CD4-positive, alpha-beta T cell treated with Interleukin-17A for 4 hours (primary cell): ENCODE results near the gene CNR2.
"Not testable (repeated sequence)": the region's sequence is repeated elsewhere in the genome, so short reads cannot be mapped to it uniquely, and the experiment has no call there.

ENCODE experiments used
- DNase-seq: peaks from one replicate; pipeline ENCODE4 v3.0.0-alpha.2; 2020; ENCODE audit warnings: mixed read lengths

The CNR2 gene

DNA sequence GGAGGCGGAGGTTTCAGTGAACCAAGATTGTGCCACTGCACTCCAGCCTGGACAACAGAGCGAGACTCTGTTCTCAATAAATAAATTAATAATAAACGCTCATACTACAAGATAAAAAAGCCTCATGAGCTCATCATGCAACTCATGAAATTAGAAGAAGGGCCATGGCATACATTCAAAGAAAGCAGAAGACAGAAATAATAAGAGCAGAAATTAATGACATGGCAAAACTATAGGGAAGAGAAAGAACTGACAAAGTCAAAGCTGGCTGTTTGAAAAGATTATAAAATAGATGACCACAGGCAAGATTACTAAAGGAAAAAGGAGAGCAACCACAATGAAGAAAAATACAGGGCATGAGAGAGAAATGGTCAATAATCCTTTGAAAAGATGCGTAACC lies 30.4 kb downstream of the CNR2 start:
- DNase-seq: no peak

DNA sequence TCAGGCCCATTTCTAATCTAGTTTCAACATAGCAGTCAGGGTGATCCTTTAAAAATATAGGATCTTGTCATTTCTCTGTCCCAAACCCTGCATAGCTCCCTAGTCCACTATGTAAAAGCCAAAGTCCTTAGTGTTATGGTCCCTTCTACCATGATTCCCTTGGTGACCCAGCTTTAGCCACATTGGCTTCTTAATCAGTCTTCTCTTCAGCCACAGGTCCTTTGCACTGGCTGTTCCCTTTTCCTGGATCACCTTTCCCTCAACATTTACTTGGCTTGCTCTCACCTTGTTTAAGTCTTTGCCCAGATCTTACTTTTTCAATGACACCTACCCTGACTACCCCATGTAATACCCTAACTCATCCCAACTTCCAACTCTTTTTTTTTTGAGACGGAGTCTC lies 33.4 kb downstream of the CNR2 start:
- DNase-seq: no peak

DNA sequence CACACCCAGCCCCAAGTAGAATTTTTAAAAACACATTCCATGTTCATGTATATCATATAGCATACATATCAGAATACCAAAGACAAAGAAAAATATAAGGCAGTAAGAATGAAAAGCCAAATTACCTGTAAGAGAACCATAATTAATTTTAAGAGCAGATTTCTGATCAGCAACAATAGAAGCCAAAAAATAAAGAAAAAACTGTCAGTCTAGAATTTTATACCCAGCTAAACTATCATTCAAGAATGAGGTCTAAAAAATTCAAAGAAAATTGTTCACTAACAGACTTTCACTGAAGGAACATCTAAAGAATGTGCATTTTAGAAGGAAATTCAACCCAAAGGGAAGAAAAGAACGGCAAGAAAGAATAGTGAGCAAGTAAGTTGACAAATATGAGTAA lies 34.5 kb downstream of the CNR2 start:
- DNase-seq: no peak

DNA sequence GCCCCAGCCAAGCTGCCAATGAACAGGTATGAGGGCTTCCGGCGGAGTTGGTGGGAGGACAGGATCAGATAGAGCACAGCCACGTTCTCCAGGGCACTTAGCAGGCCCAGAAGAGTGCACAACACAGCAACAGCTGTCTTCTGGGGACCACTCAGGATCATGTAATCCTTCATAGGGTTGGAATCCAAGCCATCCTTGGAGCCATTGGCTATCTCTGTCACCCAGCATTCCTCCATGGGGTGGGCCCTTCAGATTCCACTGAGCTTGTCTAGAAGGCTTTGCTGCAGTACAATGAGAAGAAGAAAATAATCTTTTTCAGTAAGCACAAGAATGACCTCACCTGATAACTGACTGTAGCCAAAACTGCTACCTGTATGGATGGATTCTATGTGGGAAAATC lies 37.8 kb downstream of the CNR2 start:
- no peak for DNase-seq

DNA sequence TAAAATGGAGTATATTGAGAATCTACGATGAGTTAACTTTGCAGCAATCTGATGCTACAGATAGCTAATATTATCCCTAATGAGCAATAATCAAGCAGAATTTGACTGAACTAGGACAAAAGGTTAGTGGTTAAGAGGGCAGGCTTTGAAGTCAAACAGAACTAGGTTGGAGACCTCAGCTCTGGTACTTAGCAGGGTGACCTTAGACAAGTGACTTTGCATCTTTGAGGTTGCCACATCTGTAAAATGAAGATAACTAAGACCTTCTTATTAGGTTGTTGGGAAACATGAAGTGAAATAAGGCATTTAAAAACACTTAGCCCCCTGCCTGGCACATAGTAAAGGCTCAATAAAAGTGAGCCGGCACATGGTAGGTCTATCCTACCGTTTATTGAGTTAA lies 40.7 kb downstream of the CNR2 start:
- DNase-seq: no peak

DNA sequence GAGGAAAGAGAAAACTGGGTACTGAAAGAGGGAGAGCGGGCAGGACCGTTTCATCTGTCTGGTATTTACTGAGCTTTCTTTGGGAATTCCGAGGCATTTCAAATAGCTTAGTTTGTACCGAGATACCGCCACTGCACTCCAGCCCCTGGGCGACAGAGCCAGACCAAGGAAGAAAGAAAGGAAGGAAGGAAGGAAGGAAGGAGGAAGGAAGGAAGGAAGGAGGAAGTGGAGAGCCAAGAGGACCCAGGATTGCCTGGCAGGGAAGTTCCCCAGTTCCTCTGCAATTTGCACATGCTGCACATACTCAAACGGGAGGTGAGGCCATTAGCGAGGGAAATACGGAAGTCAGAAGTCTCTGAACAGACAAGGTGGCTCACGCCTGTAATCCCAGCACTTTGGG lies 44.1 kb downstream of the CNR2 start:
- no peak for DNase-seq

DNA sequence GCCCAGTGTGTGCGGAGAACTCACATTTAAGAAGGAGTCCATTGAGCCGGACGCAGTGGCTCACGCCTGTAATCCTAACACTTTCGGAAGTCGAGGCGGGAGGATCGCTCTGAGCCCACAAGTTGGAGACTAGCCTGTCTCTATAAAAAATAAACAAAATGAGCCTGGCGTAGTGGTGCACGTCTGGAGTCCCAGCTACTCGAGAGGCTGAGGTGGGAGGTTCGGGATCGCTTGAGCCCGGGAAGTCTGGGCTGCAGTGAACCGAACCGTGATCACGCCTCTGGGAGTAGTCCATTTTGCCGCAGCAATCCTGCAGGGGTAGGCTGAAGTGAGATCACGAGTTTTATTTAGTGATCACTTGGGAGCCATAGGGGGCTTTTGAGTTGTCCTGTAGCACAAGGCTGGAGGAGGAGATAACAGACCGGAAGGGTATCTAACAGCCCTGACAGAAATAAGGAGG lies 44.6 kb downstream of the CNR2 start:
- DNase-seq: no peak

DNA sequence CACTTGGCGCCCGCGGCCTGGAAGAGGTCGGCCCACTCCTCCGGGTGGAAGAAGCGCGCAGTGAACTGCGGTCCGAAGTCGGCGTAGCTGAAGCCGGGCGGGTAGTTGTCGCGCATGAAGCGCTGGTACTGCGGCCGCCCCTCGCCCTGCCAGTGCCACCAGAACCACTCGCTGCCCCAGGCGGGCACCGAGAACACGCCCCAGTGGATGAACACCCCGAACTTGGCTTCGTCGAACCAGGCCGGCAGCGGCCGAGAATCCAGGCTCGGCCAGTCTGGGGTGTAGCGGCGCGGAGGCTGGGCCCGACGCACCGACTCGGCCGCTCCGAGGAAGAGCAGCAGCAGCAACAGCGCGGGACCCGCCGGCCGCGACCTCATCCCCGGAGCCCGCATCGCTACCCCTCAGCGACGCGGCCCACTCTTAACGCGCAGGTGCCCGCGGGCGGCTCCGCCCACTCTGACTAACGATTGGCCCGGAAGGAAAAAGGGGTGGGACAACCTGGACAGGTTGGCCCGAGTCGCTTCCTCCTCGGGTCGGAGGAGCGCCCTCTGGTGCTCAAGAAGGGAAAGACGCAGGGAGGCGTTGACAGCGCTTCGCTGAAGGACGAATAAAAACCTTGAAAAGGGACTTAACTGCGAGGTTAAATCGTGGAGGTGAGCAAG lies 45.1 kb downstream of the CNR2 start, which contains the start of gene FUCA1:
FUCA1 (minus strand) TSS at position 396 of the 662 bp plus-strand sequence; CDS start at position 392, 4 bp downstream.
- peak; percentile 98 for DNase-seq

DNA sequence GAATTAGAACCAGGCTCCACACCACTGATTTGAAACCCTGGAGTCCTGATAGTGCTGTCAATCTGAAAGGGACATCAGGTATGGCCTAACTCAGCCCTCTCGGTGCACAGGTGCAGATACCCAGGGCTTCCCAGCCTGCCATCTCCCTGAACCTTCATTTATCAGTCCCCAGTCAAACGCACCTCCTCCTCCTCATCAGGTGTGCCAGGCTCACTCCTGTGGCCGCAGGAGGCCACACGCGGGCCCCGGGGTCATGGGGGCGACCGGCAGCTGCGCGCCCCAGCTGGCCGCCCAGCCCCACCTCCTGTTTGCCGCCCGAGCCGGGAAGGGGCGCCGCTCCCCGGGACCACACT lies 45.6 kb downstream of the CNR2 start:
- no peak for DNase-seq

DNA sequence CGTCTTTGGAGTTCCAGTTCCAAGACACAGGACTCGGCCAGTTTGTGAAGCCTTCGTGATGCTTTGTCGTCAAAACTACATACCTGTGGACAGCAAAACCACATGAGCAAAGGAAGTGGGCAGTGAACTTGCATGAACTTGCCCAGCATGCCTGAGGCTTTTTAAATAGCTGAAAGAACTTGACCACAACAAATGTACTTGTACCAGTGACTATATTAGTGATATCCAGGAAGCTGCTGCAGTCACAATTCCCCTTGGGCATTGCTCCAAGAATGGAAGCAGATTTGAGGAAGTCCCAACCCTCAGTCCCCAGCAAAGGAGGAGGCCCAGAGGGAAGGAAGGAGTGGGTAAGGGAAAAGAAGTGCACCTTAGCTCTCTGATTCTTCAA lies 47.6 kb downstream of the CNR2 start:
- no peak for DNase-seq

DNA sequence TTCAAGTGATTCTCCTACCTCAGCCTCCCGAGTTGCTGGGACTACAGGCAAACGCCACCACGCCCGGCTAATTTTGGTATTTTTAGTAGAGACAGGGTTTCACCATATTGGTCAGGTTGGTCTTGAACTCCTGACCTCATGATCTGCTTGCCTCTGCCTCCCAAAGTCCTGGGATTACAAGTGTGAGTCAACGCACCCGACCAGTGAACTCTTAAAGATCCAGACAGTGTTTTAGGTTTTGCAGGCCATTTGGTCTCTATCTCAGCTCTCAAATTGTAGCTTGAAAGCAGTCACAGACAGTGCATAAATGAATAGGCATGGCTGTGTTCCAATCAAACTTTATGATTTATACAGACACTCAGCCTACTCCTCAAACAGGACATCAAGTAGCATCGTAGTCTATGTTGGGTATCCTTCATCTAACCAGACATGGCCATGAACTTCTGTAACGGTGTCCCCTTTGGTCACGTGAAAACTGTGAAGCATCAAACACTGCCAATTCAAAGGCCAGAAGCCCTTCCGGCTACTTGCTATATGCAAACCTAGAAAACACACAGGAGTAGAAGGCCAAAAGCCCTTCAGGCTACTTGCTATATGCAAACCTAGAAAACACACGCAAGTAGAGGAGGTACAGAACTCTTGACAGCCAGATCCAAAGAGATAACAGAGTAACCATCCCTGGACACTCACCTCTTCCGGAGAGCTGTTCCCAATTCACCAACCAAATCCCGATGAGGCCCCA lies 48.2 kb downstream of the CNR2 start:
- no peak for DNase-seq

DNA sequence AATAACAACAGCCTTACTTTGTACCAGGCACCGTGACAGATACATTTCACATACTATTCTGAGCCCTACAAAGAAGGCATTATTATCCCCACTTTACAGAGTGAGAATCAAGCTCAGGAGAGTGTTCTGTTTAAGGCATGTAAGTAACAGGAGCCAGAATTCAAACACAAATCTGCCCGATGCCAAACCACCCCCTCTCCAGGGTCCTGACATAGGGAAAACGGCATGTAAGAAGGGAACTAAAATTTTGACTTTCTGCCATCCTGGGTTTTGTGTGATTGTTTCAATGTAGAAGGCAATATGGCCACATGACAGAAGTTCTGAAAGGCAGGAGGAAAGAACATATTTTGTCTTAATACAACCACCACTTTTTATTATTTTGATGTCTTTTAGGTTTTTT lies 50.5 kb downstream of the CNR2 start:
- no peak for DNase-seq

DNA sequence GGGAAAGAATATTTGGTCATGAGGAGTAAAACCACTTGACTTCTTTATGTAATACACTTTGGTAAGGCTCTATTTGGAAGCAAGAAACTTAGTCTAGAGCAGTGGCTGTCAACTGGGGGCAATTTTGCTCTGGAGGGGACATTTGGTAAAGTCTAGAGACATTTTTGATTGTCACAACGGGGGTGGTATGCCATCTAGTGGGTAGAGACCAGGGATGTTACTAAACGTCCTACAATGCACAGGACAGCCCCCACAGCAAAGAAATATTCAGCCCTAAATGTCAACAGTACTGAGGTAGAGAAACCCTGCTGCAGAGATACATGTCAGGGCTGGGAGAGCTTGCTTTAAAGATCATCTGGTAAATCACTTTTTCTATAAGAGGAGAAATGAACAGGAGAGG lies 58.6 kb downstream of the CNR2 start:
- DNase-seq: no peak

DNA sequence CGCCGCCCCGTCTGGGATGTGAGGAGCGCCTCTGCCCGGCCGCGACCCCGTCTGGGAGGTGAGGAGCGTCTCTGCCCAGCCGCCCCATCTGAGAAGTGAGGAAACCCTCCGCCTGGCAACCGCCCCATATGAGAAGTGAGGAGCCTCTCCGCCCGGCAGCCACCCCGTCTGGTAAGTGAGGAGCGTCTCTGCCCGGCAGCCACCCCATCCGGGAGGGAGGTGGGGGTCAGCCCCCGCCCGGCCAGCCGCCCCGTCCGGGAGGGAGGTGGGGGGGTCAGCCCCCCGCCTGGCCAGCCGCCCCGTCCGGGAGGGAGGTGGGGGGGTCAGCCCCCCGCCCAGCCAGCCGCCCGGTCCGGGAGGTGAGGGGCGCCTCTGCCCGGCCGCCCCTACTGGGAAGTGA lies 60.0 kb downstream of the CNR2 start:
- not testable (repeated sequence) for DNase-seq

DNA sequence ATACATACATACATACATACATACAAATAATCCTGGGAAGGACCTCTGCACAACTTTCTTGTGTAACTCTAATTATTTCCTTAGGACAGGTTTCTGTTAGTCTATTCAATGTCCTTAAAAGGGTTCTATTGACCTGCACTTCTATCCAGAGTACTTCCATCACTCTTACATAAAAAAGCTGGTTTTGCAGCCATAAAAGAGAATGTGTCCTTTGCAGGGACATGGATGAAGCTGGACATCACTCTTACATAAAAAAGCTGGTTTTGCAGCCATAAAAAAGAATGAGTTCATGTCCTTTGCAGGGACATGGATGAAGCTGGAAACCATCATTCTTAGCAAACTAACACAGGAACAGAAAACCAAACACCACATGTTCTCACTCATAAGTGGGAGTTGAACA lies 61.8 kb downstream of the CNR2 start:
- not testable (repeated sequence) for DNase-seq

DNA sequence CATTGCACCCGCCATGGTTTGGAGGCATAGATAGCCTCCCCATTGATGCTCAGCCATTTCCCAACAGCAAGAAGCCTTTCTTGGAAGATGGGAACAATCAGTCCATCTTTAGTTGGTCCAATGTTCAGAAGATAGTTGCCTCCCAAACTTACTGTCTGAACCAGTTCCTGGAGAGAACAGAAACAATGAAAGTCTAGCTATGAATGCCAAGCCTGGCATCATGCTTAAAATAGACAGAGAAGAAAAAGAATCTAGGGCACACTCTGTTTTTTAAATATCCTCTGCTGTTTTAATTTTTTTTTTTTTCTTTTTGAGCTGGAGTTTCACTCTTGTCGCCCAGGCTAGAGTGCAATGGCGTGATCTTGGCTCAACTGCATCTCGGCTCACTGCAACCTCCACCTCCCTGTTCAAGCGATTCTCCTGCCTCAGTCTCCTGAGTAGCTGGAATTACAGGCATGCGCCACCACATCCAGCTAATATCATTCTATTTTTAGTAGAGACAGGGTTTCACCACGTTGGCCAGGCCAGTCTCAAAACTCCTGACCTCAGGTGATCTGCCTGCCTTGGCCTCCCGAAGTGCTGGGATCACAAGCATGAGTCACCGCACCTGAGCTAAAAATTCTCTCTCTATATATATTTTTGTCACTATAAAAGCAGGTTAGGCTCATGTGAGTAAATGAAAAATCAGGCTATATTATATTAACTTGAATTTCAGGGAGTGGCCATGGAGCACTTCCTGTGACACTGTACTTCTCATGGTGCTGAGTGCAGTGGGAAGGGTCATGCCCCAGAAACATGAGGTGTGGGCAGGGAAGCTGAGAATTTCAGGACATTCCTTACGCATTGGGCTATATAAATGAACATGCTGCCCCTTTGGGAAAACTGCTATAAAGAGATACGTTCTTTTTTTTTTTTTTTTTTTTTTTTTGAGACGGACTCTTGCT lies 64.2 kb downstream of the CNR2 start:
- DNase-seq: no peak

DNA sequence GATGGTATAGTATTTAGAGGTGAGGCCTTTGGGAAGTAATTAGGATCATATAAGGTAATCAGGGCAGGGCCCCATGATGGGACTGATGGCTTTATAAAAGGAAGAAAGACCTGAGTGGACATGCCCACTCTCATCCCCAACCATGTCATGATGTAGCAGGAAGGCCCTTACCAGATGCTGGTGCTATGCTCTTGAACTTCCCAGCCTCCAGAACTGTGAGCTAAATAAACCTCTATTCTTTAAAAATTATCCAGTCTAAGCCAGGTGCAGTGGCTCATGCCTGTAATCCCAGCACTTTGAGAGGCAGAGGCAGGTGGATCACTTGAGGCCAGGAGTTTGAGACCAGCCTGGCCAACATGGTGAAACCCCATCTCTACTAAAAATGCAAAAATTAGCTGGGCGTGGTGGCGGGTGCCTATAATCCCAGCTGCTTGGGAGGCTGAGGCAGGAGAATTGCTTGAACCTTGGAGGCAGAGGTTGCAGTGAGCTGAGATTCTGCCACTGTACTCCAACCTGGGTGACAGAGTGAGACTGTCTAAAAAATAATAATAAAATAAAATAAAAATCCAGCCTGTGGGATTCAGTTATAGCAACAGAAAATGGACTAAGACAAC lies 65.6 kb downstream of the CNR2 start:
- DNase-seq: not testable (repeated sequence)

DNA sequence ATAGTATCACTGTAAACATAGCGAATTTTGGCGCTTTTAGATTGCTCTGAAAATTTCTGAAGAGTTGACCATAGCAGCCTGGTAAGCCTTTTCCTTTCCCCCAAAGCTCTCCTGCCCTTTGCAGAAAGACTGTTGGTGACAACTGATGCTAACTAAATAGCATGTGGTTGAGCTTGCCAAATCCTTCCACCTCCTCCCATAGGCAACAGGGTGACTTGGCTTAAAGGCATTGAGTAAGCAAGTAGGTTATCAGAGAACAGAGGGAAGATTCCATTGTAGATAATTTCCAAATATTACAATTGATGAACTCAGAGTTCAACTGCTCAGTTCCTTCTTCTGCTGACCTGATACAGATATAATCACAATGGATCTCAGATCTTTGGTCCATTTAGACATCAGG lies 68.0 kb downstream of the CNR2 start:
- DNase-seq: no peak

DNA sequence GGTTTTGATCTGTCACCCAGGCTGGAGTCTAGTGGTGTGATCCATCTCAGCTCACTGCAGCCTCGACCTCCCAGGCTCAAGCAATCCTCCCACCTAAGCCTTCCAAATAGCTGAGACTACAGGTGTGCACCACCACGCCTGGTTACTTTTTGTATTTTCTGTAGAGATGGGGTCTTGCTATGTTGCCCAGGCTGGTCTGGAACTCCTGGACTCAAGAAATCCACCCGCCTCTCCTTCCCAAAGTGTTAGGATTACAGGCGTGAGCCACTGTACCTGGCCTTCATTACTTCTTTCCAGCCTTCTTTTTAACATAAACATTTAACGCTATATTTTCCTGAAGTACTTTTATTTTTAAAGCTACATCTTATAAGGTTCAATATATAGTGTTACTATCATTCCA lies 69.5 kb downstream of the CNR2 start:
- no peak for DNase-seq

DNA sequence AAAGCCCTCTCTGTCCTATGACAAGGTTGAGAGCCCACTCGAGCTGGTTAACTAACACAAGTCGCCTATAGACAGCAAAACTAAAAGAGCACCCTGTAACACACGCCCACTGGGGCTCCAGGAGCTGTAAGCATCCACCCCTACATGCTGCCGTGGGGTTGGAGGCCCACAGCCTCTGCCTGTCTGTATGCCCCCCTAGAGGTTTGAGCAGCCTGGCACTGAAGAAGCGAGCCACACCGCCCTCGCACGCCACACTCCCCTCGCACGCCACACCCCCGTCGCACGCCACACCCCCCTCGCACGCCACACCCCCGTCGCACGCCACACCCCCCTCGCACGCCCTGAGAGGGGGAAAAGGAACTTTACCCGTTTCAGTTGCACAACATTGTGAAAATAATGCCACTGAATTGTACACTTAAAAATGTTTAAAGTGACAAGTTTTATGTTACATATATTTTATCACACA lies 74.7 kb downstream of the CNR2 start:
- peak; percentile 80 for DNase-seq

DNA sequence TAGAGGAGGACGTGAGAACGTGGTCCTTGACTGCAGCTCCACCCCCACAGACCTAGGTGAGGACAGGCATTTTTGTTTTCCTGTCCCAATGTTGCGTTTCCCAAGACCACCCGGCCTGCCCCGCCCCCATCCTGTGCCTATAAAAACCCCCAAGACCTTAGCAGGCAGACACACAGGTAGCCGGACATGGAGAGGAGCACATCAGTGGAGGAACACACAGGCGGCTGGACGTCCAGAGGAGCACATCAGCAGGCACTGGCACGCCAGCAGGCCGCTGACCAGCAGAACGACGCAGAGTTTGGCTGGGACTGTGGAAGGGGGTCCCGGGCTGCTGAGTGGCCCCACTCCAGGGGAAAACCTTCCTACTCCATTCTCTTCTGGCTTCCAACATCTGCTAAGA lies 75.3 kb downstream of the CNR2 start:
- DNase-seq: no peak

DNA sequence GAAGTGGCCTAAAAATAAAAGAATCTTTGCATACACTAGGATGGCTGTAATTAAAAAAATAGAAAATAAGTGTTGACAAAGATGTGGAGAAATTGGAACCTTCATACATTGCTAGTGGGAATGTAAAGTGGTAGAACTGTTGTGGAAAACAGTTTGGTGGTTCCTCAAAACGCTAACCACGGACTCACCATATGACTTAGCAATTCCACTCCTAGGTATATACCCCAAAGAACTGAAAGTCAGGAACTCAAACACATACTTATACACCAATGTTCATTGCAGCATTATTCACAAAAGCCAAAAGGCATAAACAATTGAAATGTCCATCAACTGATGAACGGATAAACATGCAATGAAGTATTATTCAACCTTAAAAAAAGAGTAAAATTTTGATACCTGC lies 77.1 kb downstream of the CNR2 start:
- DNase-seq: no peak

DNA sequence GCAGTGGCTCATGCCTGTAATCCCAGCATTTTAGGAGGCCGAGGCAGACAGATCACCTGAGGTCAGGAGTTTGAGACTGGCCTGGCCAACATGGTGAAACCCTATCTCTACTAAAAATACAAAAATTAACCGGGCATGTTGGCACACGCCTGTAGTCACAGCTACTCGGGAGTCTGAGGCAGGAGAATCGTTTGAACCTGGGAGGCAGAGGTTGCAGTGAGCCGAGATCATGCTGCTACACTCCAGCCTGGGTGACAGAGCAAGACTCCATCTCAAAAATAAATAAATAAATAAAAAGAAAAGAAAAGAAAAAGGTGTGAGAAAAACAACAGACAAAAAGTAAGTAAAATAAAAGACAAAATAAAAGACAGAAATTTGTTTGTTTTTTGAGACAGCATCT lies 79.0 kb downstream of the CNR2 start:
- not testable (repeated sequence) for DNase-seq
